Smooth muscle cell (in vitro differentiated cells): ENCODE data around the gene ITPR1. TPM values are rescaled to one million over a fixed set of nuclear protein-coding genes. Genes with fewer than 3 reads are reported as not detected.

ENCODE experiments used
- DNase-seq: peaks from one replicate; lab custom pipeline; 2025; ENCODE audit not compliant: unreplicated experiment; lab: John Stamatoyannopoulos, UW
- H2AFZ ChIP-seq: fragments of 200-600 bp; sonication (generic); 2 replicates; pipeline ENCODE4 v1.6.0; 2016; ENCODE audit warnings: antibody characterized with exemption, low read depth, mild to moderate bottlenecking
- H3F3A ChIP-seq: fragments of 200-600 bp; sonication (generic); 2 replicates; pipeline ENCODE4 v1.6.0; 2017; ENCODE audit warnings: antibody characterized with exemption, low read depth
- H3K27ac ChIP-seq: fragments of 200-600 bp; sonication (generic); 2 replicates; pipeline ENCODE4 v1.5.1; 2016; ENCODE audit warnings: low read depth, mild to moderate bottlenecking
- H3K27me3 ChIP-seq: fragments of 200-600 bp; sonication (generic); 2 replicates; pipeline ENCODE4 v1.6.1; 2016; ENCODE audit warnings: low read depth, mild to moderate bottlenecking
- H3K36me3 ChIP-seq: fragments of 200-600 bp; sonication (generic); 2 replicates; pipeline ENCODE4 v1.5.1; 2016; ENCODE audit warnings: low read depth
- H3K4me1 ChIP-seq: fragments of 200-600 bp; sonication (generic); 2 replicates; pipeline ENCODE4 v1.5.1; 2016; ENCODE audit warnings: low read depth
- H3K4me2 ChIP-seq: fragments of 200-600 bp; sonication (generic); 2 replicates; pipeline ENCODE4 v1.6.0; 2016; ENCODE audit warnings: mild to moderate bottlenecking
- H3K4me3 ChIP-seq: fragments of 200-600 bp; sonication (generic); 2 replicates; pipeline ENCODE4 v1.5.1; 2016; ENCODE audit warnings: mild to moderate bottlenecking
- H3K79me2 ChIP-seq: fragments of 200-600 bp; sonication (generic); 2 replicates; pipeline ENCODE4 v1.6.0; 2016; ENCODE audit warnings: low read depth, mild to moderate bottlenecking
- H3K9ac ChIP-seq: fragments of 200-600 bp; sonication (generic); 2 replicates; pipeline ENCODE4 v1.6.0; 2016; ENCODE audit warnings: low read depth
- H3K9me3 ChIP-seq: fragments of 200-600 bp; sonication (generic); replicated peaks from 2 replicates; pipeline ENCODE4 v1.5.1; 2016; ENCODE audit warnings: low read depth
- H4K20me1 ChIP-seq: fragments of 200-600 bp; sonication (generic); 2 replicates; pipeline ENCODE4 v1.6.0; 2016; ENCODE audit warnings: low read depth
- WGBS: methylation state at CpG from one replicate; pipeline ENCODE4 v1.1.7; 2016; ENCODE audit warnings: low lambda C conversion rate; 5-methylcytosine and 5-hydroxymethylcytosine counted together
- polyA plus RNA-seq: library from polyadenylated mRNA; unstranded; fragments of >200 nt; fragmentation: Nextera tagmentation; extraction: Ambion mirVana; gene quantifications from 2 replicates; pipeline ENCODE4 v1.2.1, GENCODE V29; 2016
- total RNA-seq: library from RNA; depleted of rRNA; stranded (reverse); fragments of >200 nt; gene quantifications from 2 replicates; pipeline ENCODE4 v1.2.3, GENCODE V29; 2014
- TF ChIP-seq, protein P1 (sequence below): fragments of 200-600 bp; sonication (generic); IDR thresholded peaks from 2 replicates; pipeline ENCODE4 v1.5.1; 2017; ENCODE audit warnings: borderline replicate concordance, mild to moderate bottlenecking, antibody characterized with exemption; ENCODE audit not compliant: insufficient read depth, poor library complexity, severe bottlenecking

ITPR1 gene
- total and polyA plus RNA-seq, 2 experiments from 2014 or later = 16.4 to 28.6 TPM

DNA sequence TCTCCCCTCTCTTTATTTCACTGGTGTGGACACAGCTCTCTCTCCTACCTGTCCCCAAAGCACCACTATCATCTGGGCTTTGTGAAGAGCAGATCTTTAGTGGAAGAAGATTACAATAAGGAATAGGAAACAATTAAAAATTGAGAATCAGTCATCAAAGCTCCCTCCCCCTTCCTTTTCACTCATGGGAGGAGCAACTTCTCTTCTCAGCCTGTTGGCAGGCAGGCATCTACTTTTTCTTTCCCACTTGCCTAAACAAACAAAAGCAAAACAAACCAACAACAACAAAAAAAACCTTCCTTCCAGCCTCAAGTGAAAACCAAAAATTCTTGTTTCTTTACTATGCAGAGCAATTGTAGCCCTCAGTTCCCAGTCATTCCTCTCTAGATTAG lies 360.6 kb downstream of the ITPR1 start:
- H3K9me3 ChIP-seq = no peaks in the 10 kb centered on the region
- H3K27ac ChIP-seq = peak overlapping the region; percentile 56
- no peaks in the 10 kb centered on the region for H4K20me1 ChIP-seq
- TF ChIP-seq, protein P1, sequence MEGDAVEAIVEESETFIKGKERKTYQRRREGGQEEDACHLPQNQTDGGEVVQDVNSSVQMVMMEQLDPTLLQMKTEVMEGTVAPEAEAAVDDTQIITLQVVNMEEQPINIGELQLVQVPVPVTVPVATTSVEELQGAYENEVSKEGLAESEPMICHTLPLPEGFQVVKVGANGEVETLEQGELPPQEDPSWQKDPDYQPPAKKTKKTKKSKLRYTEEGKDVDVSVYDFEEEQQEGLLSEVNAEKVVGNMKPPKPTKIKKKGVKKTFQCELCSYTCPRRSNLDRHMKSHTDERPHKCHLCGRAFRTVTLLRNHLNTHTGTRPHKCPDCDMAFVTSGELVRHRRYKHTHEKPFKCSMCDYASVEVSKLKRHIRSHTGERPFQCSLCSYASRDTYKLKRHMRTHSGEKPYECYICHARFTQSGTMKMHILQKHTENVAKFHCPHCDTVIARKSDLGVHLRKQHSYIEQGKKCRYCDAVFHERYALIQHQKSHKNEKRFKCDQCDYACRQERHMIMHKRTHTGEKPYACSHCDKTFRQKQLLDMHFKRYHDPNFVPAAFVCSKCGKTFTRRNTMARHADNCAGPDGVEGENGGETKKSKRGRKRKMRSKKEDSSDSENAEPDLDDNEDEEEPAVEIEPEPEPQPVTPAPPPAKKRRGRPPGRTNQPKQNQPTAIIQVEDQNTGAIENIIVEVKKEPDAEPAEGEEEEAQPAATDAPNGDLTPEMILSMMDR = no peak
- H3K4me2 ChIP-seq = no peak overlapping the region
- H2AFZ ChIP-seq = no peak overlapping the region
- H3K79me2 ChIP-seq = no peaks in the 10 kb centered on the region
- no peak for DNase-seq
- peak overlapping the region; percentile 27 for H3K9ac ChIP-seq
- H3F3A ChIP-seq = no peaks in the 10 kb centered on the region
- no peaks in the 10 kb centered on the region for H3K27me3 ChIP-seq
- H3K4me1 ChIP-seq = no peaks in the 10 kb centered on the region
- no peak overlapping the region for H3K4me3 ChIP-seq
- no peaks in the 10 kb centered on the region for H3K36me3 ChIP-seq

DNA sequence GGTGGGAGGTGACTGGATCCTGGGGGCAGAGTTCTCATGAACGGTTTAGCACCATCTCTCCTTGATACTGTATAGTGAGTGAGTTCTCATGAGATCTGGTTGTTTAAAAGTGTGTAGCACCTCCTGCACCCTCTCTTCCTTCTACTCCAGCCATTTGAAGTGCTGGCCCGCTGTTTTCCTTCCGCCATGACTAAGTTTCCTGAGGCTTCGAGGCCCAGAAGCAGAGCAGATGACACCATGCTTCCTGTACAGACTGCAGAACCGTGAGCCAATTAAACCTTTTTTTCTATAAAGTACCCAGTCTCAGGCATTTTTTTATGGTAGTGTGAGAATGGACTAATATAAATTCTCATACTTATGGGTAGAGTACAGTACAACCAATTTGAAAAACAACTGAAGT lies 362.5 kb downstream of the ITPR1 start:
- H3K27me3 ChIP-seq = no peaks in the 10 kb centered on the region
- H3K9me3 ChIP-seq = no peaks in the 10 kb centered on the region
- no peaks in the 10 kb centered on the region for H3K36me3 ChIP-seq
- TF ChIP-seq, protein P1 = no peak
- H3K4me3 ChIP-seq = no peak overlapping the region
- WGBS = 87% methylated on average over 5 of the region's 5 CpGs
- no peak for DNase-seq
- H3K4me1 ChIP-seq = no peaks in the 10 kb centered on the region
- no peaks in the 10 kb centered on the region for H3F3A ChIP-seq
- no peak overlapping the region for H2AFZ ChIP-seq
- H3K27ac ChIP-seq = no peak overlapping the region
- H3K4me2 ChIP-seq = no peak overlapping the region
- H3K9ac ChIP-seq = no peak overlapping the region
- no peaks in the 10 kb centered on the region for H4K20me1 ChIP-seq
- no peaks in the 10 kb centered on the region for H3K79me2 ChIP-seq

DNA sequence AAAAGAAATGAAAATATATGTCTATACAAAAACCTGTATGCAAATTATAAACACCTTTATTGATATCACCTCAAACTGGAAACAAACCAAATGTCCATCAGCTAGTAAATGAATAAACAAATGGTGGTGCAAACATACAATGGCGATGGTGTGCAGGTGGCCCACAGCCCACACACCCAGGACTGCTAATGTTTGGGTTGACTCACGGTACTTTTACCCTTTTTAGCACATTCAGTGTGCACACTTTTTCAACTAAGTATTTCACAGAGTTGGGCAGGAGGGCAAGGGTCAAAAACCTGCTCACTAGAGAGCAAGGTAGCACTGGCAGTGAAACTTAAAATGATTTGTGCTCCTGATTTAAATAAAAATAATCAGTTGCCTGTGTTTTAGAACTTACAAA lies 363.0 kb downstream of the ITPR1 start:
- no peaks in the 10 kb centered on the region for H3K36me3 ChIP-seq
- no peaks in the 10 kb centered on the region for H3F3A ChIP-seq
- 64% methylated on average over 2 of the region's 2 CpGs for WGBS
- H3K4me3 ChIP-seq = no peak overlapping the region
- no peaks in the 10 kb centered on the region for H3K4me1 ChIP-seq
- no peaks in the 10 kb centered on the region for H3K79me2 ChIP-seq
- no peak overlapping the region for H3K4me2 ChIP-seq
- TF ChIP-seq, protein P1 = no peak
- no peak for DNase-seq
- H2AFZ ChIP-seq = no peak overlapping the region
- no peak overlapping the region for H3K27ac ChIP-seq
- H3K9ac ChIP-seq = no peak overlapping the region
- H4K20me1 ChIP-seq = no peaks in the 10 kb centered on the region
- no peaks in the 10 kb centered on the region for H3K27me3 ChIP-seq
- H3K9me3 ChIP-seq = peaks cover under 1% of the 10 kb centered on the region

DNA sequence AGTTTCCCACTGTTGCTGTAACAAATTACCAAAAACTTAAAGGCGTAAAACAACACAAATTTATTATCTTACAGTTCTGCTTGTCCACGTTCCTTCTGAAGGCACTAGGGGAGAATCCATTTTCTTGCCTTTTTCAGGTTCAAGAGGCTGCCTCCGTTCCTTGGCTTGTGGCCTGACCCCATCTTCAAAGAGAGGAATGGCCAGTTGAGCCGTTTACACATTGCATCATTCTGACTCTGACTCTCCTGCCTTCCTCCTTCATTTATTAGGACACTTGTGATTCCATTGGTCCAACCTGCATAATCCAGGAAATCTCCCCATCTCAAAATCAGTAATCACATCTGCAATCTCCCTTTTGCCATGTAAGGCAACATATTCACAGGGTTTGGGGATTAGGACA lies 363.4 kb downstream of the ITPR1 start:
- 93% methylated on average over 4 of the region's 4 CpGs for WGBS
- Histone ChIP-seq H4K20me1 (no peaks in the 10 kb centered on the region), H3K4me2 (no peak overlapping the region), H3F3A (no peaks in the 10 kb centered on the region), H3K9ac (no peak overlapping the region), H2AFZ (no peak overlapping the region), H3K27ac (no peak overlapping the region), H3K4me3 (no peak overlapping the region), H3K36me3 (no peaks in the 10 kb centered on the region), H3K4me1 (no peaks in the 10 kb centered on the region), H3K27me3 (no peaks in the 10 kb centered on the region), H3K9me3 (peaks cover 5% of the 10 kb centered on the region), H3K79me2 (no peaks in the 10 kb centered on the region)
- TF ChIP-seq, protein P1 = no peak
- no peak for DNase-seq
